HG02610 (cell line): ENCODE data around the gene CACNA1I.

Experiments used
- ATAC-seq: cut with Tn5 transposase; IDR thresholded peaks from one replicate; pipeline ENCODE4 v1.9.1; 2021; ENCODE audit warnings: mild to moderate bottlenecking, moderate library complexity; ENCODE audit not compliant: unreplicated experiment

CACNA1I gene

GRCh38 chr22:39595622-39596172 is 25.1 kb downstream of the CACNA1I start:
- ATAC-seq = no peak

GRCh38 chr22:39596601-39597000 is 26.0 kb downstream of the CACNA1I start:
- ATAC-seq = no peak

GRCh38 chr22:39597236-39597869 is 26.8 kb downstream of the CACNA1I start:
- ATAC-seq = no peak

- ATAC-seq = no peak
Measured at GRCh38 chr22:39598017-39598965, 27.7 kb downstream of the CACNA1I start.

- no peak for ATAC-seq
Measured at GRCh38 chr22:39600491-39601179, 30.1 kb downstream of the CACNA1I start.

- ATAC-seq = no peak
Measured at GRCh38 chr22:39601180-39601535, 30.6 kb downstream of the CACNA1I start.

- ATAC-seq = no peak
Measured at GRCh38 chr22:39603345-39603744, 32.8 kb downstream of the CACNA1I start.

- no peak for ATAC-seq
Measured at GRCh38 chr22:39610246-39610645, 39.7 kb downstream of the CACNA1I start.

- no peak for ATAC-seq
Measured at GRCh38 chr22:39610766-39611165, 40.2 kb downstream of the CACNA1I start.

GRCh38 chr22:39611360-39611759 is 40.8 kb downstream of the CACNA1I start:
- ATAC-seq = no peak

- no peak for ATAC-seq
Measured at GRCh38 chr22:39612811-39613548, 42.4 kb downstream of the CACNA1I start.

GRCh38 chr22:39613549-39613921 is 43.0 kb downstream of the CACNA1I start:
- ATAC-seq = no peak

GRCh38 chr22:39614442-39614841 is 43.9 kb downstream of the CACNA1I start:
- ATAC-seq = no peak

- ATAC-seq = no peak
Measured at GRCh38 chr22:39616051-39616450, 45.5 kb downstream of the CACNA1I start.

GRCh38 chr22:39616781-39617180 is 46.2 kb downstream of the CACNA1I start:
- ATAC-seq = no peak

- ATAC-seq = no peak
Measured at GRCh38 chr22:39617342-39617741, 46.8 kb downstream of the CACNA1I start.

- no peak for ATAC-seq
Measured at GRCh38 chr22:39617970-39618757, 47.6 kb downstream of the CACNA1I start.

GRCh38 chr22:39618996-39619530 is 48.5 kb downstream of the CACNA1I start:
- no peak for ATAC-seq

GRCh38 chr22:39620924-39621690 is 50.6 kb downstream of the CACNA1I start:
- ATAC-seq = no peak
